ENCODE measurements around the gene FAIM2.

DNA sequence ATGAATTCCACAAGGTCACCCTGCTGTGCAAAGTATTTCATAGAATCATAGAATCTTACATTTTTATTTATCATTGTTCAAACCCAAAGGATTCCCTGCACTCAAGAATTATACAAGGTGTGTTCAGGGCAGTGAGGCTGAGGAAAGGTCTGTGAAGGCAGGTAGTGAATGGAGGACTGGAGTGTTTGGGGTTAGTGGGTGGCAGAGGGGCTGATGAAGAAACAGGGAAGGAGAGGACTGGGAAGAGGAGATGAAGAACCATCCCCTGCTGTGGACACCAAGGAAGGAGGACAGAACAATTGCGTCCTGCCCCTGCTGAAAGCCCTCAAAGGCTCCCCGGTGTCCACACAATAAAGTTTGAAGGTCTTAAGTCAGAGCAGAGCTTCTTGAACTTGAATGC lies 50.0 kb downstream of the FAIM2 start:
- TF ChIP-seq, protein P1, sequence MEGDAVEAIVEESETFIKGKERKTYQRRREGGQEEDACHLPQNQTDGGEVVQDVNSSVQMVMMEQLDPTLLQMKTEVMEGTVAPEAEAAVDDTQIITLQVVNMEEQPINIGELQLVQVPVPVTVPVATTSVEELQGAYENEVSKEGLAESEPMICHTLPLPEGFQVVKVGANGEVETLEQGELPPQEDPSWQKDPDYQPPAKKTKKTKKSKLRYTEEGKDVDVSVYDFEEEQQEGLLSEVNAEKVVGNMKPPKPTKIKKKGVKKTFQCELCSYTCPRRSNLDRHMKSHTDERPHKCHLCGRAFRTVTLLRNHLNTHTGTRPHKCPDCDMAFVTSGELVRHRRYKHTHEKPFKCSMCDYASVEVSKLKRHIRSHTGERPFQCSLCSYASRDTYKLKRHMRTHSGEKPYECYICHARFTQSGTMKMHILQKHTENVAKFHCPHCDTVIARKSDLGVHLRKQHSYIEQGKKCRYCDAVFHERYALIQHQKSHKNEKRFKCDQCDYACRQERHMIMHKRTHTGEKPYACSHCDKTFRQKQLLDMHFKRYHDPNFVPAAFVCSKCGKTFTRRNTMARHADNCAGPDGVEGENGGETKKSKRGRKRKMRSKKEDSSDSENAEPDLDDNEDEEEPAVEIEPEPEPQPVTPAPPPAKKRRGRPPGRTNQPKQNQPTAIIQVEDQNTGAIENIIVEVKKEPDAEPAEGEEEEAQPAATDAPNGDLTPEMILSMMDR (IDR thresholded peaks at IDR 0.05 in 4 of 5, conservative IDR thresholded peaks at IDR 0.05 in 1 of 5), result no peak
- TF ChIP-seq POLR2A (IDR thresholded peaks at IDR 0.05), result no peak
